Hepatocyte (in vitro differentiated cells): ENCODE measurements around the gene FAM210A. TPM values are rescaled to one million over a fixed set of nuclear protein-coding genes. Genes with fewer than 3 reads are reported as not detected.

Experiments used
- DNase-seq: peaks from one replicate; pipeline ENCODE4 v3.0.0-alpha.2; 2016; ENCODE audit warnings: low spot score
- H2AFZ ChIP-seq: fragments of 200-600 bp; sonication (generic); 2 replicates; pipeline ENCODE4 v1.6.0; 2016; ENCODE audit warnings: antibody characterized with exemption, mild to moderate bottlenecking
- H3K27ac ChIP-seq: fragments of 200-600 bp; sonication (generic); 2 replicates; pipeline ENCODE4 v1.5.1; 2016; ENCODE audit warnings: mild to moderate bottlenecking
- H3K27me3 ChIP-seq: fragments of 200-600 bp; sonication (generic); 2 replicates; pipeline ENCODE4 v1.6.1; 2016
- H3K36me3 ChIP-seq: fragments of 200-600 bp; sonication (generic); replicated peaks from 2 replicates; pipeline ENCODE4 v1.5.1; 2016; ENCODE audit warnings: low read depth; ENCODE audit not compliant: insufficient read depth
- H3K4me1 ChIP-seq: fragments of 200-600 bp; sonication (generic); 2 replicates; pipeline ENCODE4 v1.5.1; 2016; ENCODE audit warnings: mild to moderate bottlenecking, moderate library complexity; ENCODE audit not compliant: insufficient read depth
- H3K4me2 ChIP-seq: fragments of 200-600 bp; sonication (generic); 2 replicates; pipeline ENCODE4 v1.6.0; 2016
- H3K4me3 ChIP-seq: fragments of 200-600 bp; sonication (generic); 2 replicates; pipeline ENCODE4 v1.5.1; 2016; ENCODE audit warnings: mild to moderate bottlenecking
- H3K79me2 ChIP-seq: fragments of 200-600 bp; sonication (generic); 2 replicates; pipeline ENCODE4 v1.6.0; 2017; ENCODE audit warnings: mild to moderate bottlenecking
- H3K9me2 ChIP-seq: fragments of 200-600 bp; sonication (generic); replicated peaks from 2 replicates; pipeline ENCODE4 v1.6.0; 2017; ENCODE audit warnings: mild to moderate bottlenecking; ENCODE audit not compliant: insufficient read depth
- H3K9me3 ChIP-seq: fragments of 200-600 bp; sonication (generic); 2 replicates; pipeline ENCODE4 v1.5.1; 2016; ENCODE audit warnings: low read depth, mild to moderate bottlenecking
- H4K20me1 ChIP-seq: fragments of 200-600 bp; sonication (generic); 2 replicates; pipeline ENCODE4 v1.6.0; 2016; ENCODE audit warnings: mild to moderate bottlenecking; ENCODE audit not compliant: insufficient read depth, poor library complexity, severe bottlenecking
- EZH2 ChIP-seq: fragments of 200-600 bp; sonication (generic); IDR thresholded peaks from 2 replicates; pipeline ENCODE4 v1.6.1; 2016; ENCODE audit warnings: antibody characterized with exemption, mild to moderate bottlenecking, borderline replicate concordance
- EZH2phosphoT487 ChIP-seq: fragments of 200-600 bp; sonication (generic); IDR thresholded peaks from one replicate; pipeline ENCODE4 v1.6.1; 2018; ENCODE audit warnings: antibody characterized with exemption, mild to moderate bottlenecking, low read depth, moderate library complexity; ENCODE audit not compliant: unreplicated experiment, severe bottlenecking
- WGBS: methylation state at CpG from one replicate; pipeline ENCODE4 v1.1.6; 2016; ENCODE audit warnings: low lambda C conversion rate; ENCODE audit errors: missing lambda C conversion rate; 5-methylcytosine and 5-hydroxymethylcytosine counted together
- polyA plus RNA-seq: library from polyadenylated mRNA; unstranded; fragments of >200 nt; fragmentation: Nextera tagmentation; extraction: Ambion mirVana; gene quantifications from 2 replicates; pipeline ENCODE4 v1.2.1, GENCODE V29; 2016
- total RNA-seq: library from RNA; depleted of rRNA; stranded (reverse); fragments of >200 nt; gene quantifications from 2 replicates; pipeline ENCODE4 v1.2.3, GENCODE V29; 2014
- TF ChIP-seq, protein P1 (sequence below): fragments of 200-600 bp; sonication (generic); IDR thresholded peaks from 2 replicates; pipeline ENCODE4 v1.5.1; 2016; ENCODE audit warnings: antibody characterized with exemption, mild to moderate bottlenecking; ENCODE audit not compliant: poor library complexity

Gene FAM210A
- total and polyA plus RNA-seq, 2 experiments from 2014 or later, result 13.9 to 20.6 TPM

DNA sequence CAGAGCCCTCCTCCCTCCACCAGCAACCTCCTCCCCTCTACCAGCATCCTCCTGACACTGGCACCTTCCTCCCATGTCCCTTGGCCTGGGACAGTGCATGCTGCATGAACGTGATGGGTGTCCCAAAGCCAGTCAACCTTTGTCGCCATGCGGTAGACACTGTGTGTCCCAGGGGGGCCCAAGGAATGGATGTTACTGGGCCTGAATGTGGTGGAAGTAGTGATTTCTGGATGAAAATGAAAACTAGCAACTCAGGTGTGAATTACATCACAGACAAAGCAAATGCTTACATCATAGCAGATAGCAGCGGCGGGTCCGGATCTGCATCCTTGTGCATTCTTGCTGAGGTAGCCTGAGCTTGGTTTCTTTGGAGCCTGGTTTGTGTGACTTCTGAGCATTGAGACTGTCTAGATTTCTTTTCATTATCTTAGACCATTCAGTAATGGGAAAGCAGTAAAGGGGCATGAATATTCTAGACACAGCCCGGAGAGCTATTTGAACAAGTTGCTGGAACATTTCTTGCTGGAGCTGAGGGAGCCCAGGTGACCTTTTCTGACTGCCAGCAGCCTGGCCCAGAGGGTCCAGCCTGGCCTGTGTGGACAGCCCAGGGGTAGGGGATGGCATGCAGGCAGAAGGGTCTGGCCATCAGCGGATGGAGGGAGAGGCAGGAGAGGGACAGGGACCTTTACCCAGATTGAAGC, 100.4 kb downstream of the FAM210A start:
- Histone ChIP-seq H3K4me3 (no peak overlapping the region), H2AFZ (no peak overlapping the region), H3K27me3 (no peaks in the 10 kb centered on the region), H3K79me2 (no peaks in the 10 kb centered on the region), H3K36me3 (no peaks in the 10 kb centered on the region), H3K4me2 (no peak overlapping the region), H3K9me3 (no peaks in the 10 kb centered on the region), H3K27ac (no peak overlapping the region), H4K20me1 (no peaks in the 10 kb centered on the region), H3K9me2 (no peaks in the 10 kb centered on the region), H3K4me1 (peaks cover 6% of the 10 kb centered on the region)
- WGBS, result 95% methylated on average over 8 of the region's 8 CpGs
- DNase-seq, result no peak
- TF ChIP-seq, protein P1, sequence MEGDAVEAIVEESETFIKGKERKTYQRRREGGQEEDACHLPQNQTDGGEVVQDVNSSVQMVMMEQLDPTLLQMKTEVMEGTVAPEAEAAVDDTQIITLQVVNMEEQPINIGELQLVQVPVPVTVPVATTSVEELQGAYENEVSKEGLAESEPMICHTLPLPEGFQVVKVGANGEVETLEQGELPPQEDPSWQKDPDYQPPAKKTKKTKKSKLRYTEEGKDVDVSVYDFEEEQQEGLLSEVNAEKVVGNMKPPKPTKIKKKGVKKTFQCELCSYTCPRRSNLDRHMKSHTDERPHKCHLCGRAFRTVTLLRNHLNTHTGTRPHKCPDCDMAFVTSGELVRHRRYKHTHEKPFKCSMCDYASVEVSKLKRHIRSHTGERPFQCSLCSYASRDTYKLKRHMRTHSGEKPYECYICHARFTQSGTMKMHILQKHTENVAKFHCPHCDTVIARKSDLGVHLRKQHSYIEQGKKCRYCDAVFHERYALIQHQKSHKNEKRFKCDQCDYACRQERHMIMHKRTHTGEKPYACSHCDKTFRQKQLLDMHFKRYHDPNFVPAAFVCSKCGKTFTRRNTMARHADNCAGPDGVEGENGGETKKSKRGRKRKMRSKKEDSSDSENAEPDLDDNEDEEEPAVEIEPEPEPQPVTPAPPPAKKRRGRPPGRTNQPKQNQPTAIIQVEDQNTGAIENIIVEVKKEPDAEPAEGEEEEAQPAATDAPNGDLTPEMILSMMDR, result no peak
- TF ChIP-seq EZH2phosphoT487 (no peak), EZH2 (no peak)

DNA sequence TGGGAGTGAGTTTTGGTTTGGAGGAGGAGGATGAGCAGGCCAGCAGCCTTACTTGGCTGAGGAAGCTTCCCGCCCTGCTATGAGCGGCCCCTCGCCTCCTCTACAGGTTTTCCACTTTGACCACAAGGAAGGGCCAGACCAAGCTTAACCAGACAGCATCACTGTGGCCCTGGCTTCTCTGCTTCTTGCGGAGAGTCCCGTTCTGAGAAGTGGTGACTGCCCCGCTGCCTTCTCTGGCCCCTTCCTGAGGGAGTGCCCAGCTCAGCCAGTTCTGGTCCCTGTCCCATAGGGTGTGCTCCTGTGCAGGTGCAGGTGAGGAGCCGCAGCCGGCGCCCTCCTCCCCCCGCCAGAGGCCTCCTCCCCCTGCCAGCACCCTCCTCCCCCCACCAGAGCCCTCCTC, 101.0 kb downstream of the FAM210A start:
- TF ChIP-seq EZH2, result no peak

DNA sequence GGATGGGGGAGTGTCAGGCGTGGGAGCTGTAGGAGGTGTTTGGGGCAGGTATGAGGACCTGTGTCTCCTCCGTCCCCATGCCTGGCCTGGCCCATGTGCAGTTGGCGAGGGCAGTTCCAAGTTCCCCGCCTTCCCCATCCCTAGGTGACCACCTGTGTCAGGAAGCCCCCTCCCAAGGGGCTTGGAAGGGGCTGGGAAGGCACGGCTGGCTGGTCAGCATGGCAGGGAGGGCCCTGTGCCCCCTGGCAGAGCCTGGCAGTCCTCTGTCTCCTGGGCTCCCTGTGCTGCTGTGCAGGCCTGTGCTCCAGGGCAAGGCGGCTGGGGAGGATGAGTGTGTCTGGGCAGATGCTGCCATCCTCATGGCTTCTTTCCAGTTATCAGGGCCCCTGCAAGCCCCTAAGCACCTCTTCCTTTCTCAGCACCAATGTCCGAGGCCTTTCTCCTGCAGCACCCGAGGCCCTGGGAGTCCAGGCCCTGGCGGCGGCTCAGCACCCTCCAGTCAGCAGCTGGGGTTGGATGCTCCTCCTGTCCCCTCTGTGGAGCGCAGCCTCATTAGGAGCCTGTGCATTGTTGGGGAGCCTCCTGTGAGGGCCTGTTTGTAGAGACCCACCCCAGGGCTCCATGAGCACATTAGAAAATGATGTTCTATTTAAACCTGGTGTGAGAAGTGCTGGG, 101.7 kb downstream of the FAM210A start:
- Histone ChIP-seq H3K9me3 (no peaks in the 10 kb centered on the region), H3K4me2 (no peak overlapping the region), H3K9me2 (no peaks in the 10 kb centered on the region), H3K4me1 (peaks cover 2% of the 10 kb centered on the region), H3K79me2 (no peaks in the 10 kb centered on the region), H3K36me3 (no peaks in the 10 kb centered on the region), H3K27ac (no peak overlapping the region), H2AFZ (no peak overlapping the region), H3K4me3 (no peak overlapping the region), H4K20me1 (no peaks in the 10 kb centered on the region), H3K27me3 (no peaks in the 10 kb centered on the region)
- no peak for DNase-seq
- 94% methylated on average over 11 of the region's 11 CpGs for WGBS
- TF ChIP-seq EZH2phosphoT487 (no peak), EZH2 (no peak)
- TF ChIP-seq, protein P1, result no peak

More for the DNA sequence above, 101.0 kb downstream of the FAM210A start:
- Histone ChIP-seq H3K9me2 (no peaks in the 10 kb centered on the region), H3K9me3 (no peaks in the 10 kb centered on the region), H3K27me3 (no peaks in the 10 kb centered on the region), H3K4me2 (no peak overlapping the region), H3K79me2 (no peaks in the 10 kb centered on the region), H2AFZ (no peak overlapping the region), H4K20me1 (no peaks in the 10 kb centered on the region), H3K4me3 (no peak overlapping the region), H3K27ac (no peak overlapping the region), H3K4me1 (peaks cover 6% of the 10 kb centered on the region), H3K36me3 (no peaks in the 10 kb centered on the region)
- DNase-seq, result no peak
- WGBS, result 90% methylated on average over 5 of the region's 10 CpGs

DNA sequence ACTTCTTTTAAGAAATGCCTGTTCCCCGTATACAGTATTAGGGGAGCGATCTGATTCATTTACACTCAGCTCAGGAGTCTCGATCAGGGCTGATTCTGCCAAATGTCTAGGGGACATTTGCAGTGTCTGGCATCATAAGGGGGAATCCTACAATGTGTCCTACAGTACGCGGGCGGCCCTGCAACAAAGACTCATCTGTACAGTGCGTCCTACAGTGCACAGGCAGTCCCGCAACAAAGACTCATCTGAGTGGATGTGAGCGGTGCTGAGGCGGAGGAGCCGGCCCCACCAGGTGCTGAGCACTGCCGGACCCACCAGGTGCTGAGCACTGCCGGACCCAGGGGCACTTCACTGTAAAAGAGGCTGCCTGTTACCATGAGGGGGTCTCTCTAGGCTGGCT, 102.5 kb downstream of the FAM210A start:
- no peaks in the 10 kb centered on the region for H3K9me3 ChIP-seq
- H3K4me2 ChIP-seq, result no peak overlapping the region
- H3K27ac ChIP-seq, result no peak overlapping the region
- no peak for DNase-seq
- H3K79me2 ChIP-seq, result no peaks in the 10 kb centered on the region
- 94% methylated on average over 13 of the region's 13 CpGs for WGBS
- H4K20me1 ChIP-seq, result no peaks in the 10 kb centered on the region
- no peaks in the 10 kb centered on the region for H3K27me3 ChIP-seq
- no peaks in the 10 kb centered on the region for H3K9me2 ChIP-seq
- H3K36me3 ChIP-seq, result no peaks in the 10 kb centered on the region
- no peaks in the 10 kb centered on the region for H3K4me1 ChIP-seq
- TF ChIP-seq EZH2phosphoT487, result no peak
- TF ChIP-seq, protein P1, result no peak
- TF ChIP-seq EZH2, result no peak
- no peak overlapping the region for H3K4me3 ChIP-seq
- no peak overlapping the region for H2AFZ ChIP-seq
